ENCODE data around the gene PNPLA2. TPM values are rescaled to one million over a fixed set of nuclear protein-coding genes. Genes with fewer than 3 reads are reported as not detected.

PNPLA2 gene
- total and polyA plus RNA-seq, 7 donors, result 64.8 to 247 (median 125) TPM

DNA sequence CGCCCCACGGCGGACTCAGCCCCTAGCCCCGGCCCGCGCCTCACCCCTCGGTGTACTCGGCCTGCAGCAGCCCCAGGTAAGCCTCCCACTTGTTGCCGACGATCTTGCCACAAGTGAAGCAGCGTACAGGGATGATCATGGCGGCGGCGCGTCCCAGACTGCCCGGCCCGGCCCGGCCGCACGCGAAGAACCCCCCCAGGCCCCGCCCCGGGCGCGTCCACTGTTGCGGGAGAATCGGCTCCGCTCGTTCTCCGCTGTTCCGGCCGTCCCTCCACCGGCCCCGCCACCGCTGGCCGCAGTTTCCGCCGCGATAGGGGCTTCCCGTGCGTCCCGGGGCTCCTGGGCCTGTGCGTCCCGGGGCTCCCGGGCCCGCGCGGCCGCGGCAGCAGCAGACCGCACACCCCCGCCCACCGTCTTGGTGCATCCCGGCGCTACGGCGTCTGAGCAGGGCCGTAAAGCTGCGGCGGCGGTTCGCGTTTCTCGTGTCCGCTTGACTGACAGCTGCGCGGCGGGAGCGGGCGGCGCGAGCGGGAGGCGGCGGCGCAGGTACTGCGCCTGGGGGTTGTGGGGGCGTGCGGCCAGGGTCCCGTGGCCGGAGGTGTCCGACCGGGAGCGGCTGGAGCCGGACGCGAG is 23.8 kb downstream of the PNPLA2 start, which contains the start of the genes POLR2L and TSPAN4:
POLR2L (minus strand) TSS at position 160 of the 633 bp plus-strand sequence; CDS start at position 139, 21 bp downstream.
TSPAN4 (plus strand) TSS at position 483 of the 633 bp plus-strand sequence. CDS start 7,453 bp downstream, outside the sequence.
- TF ChIP-seq, protein P1, sequence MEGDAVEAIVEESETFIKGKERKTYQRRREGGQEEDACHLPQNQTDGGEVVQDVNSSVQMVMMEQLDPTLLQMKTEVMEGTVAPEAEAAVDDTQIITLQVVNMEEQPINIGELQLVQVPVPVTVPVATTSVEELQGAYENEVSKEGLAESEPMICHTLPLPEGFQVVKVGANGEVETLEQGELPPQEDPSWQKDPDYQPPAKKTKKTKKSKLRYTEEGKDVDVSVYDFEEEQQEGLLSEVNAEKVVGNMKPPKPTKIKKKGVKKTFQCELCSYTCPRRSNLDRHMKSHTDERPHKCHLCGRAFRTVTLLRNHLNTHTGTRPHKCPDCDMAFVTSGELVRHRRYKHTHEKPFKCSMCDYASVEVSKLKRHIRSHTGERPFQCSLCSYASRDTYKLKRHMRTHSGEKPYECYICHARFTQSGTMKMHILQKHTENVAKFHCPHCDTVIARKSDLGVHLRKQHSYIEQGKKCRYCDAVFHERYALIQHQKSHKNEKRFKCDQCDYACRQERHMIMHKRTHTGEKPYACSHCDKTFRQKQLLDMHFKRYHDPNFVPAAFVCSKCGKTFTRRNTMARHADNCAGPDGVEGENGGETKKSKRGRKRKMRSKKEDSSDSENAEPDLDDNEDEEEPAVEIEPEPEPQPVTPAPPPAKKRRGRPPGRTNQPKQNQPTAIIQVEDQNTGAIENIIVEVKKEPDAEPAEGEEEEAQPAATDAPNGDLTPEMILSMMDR (IDR thresholded peaks at IDR 0.05), result no peak
- H3K27me3 ChIP-seq (ENCODE audit: insufficient read depth in 3 of 3, low read length in 2 of 3), result no peaks in the 10 kb centered on the region
- no peaks in the 10 kb centered on the region for H3K9me3 ChIP-seq
- H3K4me1 ChIP-seq, result peaks cover 41% of the 10 kb centered on the region
- DNase-seq (peak; percentile 93 to 97), ATAC-seq (peak; percentile 69 to 79 (median 74))
- intact Hi-C loops (cut with DNase I), result no loop called here
- peak within 1 kb of the TSS; percentile 93 for H3K4me3 ChIP-seq
- WGBS, 3 donors, result 0 to 1% (median 0%) methylated on average over 53 to 87 of the region's 87 CpGs
- peaks cover 3 to 37% of the 10 kb centered on the region in 2 donors for H3K36me3 ChIP-seq (ENCODE audit: insufficient read depth in 1 of 2, low read depth in 1 of 2)
- peak within 1 kb of the TSS; percentile 94 for H3K27ac ChIP-seq

GRCh38 chr11:843086-843734 is 24.5 kb downstream of the PNPLA2 start:
- ATAC-seq (peak in 3 of 4 donors; percentile 2 to 6 (median 3)), DNase-seq (no peak)
- peak overlapping the region; percentile 94 for H3K27ac ChIP-seq
- WGBS, 3 donors, result 1 to 2% (median 2%) methylated on average over 20 to 53 of the region's 53 CpGs
- H3K36me3 ChIP-seq (ENCODE audit: insufficient read depth in 1 of 2, low read depth in 1 of 2), result peaks cover 3 to 30% of the 10 kb centered on the region in 2 donors
- peaks cover 41% of the 10 kb centered on the region for H3K4me1 ChIP-seq
- peaks cover 0 to 4% (median 0%) of the 10 kb centered on the region in 3 donors for H3K27me3 ChIP-seq (ENCODE audit: insufficient read depth in 3 of 3, low read length in 2 of 3)
- H3K4me3 ChIP-seq, result peak overlapping the region; percentile 93
- intact Hi-C loops (cut with DNase I), result no loop called here
- TF ChIP-seq, protein P1 (IDR thresholded peaks at IDR 0.05), result no peak
- H3K9me3 ChIP-seq, result no peaks in the 10 kb centered on the region

DNA sequence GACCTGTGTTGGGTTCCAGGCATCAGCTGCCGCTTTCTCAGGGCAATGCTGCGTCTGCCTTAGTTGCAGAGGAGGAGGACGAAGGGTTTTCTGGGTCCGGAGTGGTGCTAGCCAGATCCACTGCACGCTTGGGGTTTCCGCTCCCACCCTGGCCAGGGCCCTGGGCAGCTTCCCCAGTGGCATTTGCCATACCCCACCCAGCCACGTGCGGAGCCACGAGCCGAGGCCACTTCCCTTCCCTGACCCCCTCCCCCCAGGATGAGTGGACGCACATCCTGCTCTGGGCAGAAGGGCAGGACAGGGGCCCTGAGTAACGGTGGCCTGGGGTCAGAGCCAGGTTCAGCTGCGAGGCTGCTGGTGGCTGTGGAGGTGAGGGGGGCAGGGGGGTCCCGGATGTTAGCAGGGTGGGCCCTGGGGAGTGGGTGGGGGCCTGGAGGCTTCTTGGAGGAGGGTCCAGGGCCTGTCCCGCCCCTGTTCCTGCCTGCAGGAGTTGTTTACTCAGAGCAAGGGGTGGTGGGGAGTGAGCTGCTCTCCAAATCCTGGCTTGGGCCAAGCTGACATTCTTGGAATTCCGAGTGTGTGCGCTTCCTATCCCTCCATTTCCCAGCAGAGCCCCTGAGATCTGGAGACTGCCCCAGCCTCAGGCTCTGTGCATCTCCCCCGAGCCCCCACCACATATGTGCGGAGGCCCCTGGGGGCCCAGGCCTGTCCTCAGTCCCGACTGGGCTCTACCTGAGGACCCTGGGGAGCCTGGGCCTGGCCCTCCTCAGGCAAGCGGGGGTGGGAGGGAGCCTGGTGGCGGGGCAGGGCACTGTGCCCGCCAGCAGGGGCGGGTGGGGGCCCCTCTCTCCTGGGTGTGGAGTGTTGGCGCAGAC is 25.3 kb downstream of the PNPLA2 start:
- no peaks in the 10 kb centered on the region for H3K9me3 ChIP-seq
- H3K36me3 ChIP-seq (ENCODE audit: insufficient read depth in 1 of 2, low read depth in 1 of 2), result peaks cover 3 to 22% of the 10 kb centered on the region in 2 donors
- DNase-seq (peak; percentile 95 to 96), ATAC-seq (peak; percentile 24 to 50 (median 30))
- H3K4me1 ChIP-seq, result peaks cover 40% of the 10 kb centered on the region
- H3K4me3 ChIP-seq, result peak overlapping the region; percentile 93
- peaks cover 0 to 11% (median 0%) of the 10 kb centered on the region in 3 donors for H3K27me3 ChIP-seq (ENCODE audit: insufficient read depth in 3 of 3, low read length in 2 of 3)
- TF ChIP-seq, protein P1 (IDR thresholded peaks at IDR 0.05), result no peak
- intact Hi-C loops (cut with DNase I), result no loop called here
- 19 to 28% (median 20%) methylated on average over 17 to 25 of the region's 25 CpGs for WGBS, 3 donors
- peak overlapping the region; percentile 94 for H3K27ac ChIP-seq

Measured in psoas muscle (tissue), 8 donors.